Measurements from ENCODE around the gene TAPBPL. TPM values are rescaled to one million over a fixed set of nuclear protein-coding genes. Genes with fewer than 3 reads are reported as not detected.
A peak's percentile ranks its signal among the peaks of the same experiment; 100 is the strongest.

TAPBPL gene
- total and polyA plus RNA-seq, 8 donors: 7.8 to 25.5 (median 15.7) TPM

DNA sequence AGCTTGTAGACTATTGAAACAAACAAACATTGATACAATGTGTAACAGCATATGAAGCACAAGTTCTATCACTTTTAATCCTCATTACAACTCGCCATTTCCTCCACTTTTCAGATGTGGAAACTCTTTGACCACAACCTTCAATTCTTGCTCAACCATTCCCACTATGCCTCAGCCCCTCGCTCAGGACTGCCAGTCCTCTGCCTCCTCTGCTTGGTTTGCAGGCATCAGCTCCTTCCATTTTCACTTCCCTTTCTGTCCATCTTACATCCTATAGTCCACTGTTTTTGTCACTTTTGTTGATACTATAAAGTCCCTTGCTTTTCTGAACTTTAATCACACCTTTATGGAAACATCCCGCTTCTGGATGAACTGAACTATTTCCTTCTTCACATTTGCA lies 35.2 kb upstream of the TAPBPL start:
- Histone ChIP-seq H3K9me3 (no peaks in the 10 kb centered on the region), H3K27me3 (no peaks in the 10 kb centered on the region), H3K27ac (no peak overlapping the region), H3K36me3 (no peaks in the 10 kb centered on the region), H3K4me3 (no peak overlapping the region), H3K4me1 (peaks cover 0 to 15% (median 0%) of the 10 kb centered on the region in 3 donors)
- intact Hi-C loops (cut with DNase I): no loop called here
- no peak for DNase-seq
- TF ChIP-seq, protein P1, sequence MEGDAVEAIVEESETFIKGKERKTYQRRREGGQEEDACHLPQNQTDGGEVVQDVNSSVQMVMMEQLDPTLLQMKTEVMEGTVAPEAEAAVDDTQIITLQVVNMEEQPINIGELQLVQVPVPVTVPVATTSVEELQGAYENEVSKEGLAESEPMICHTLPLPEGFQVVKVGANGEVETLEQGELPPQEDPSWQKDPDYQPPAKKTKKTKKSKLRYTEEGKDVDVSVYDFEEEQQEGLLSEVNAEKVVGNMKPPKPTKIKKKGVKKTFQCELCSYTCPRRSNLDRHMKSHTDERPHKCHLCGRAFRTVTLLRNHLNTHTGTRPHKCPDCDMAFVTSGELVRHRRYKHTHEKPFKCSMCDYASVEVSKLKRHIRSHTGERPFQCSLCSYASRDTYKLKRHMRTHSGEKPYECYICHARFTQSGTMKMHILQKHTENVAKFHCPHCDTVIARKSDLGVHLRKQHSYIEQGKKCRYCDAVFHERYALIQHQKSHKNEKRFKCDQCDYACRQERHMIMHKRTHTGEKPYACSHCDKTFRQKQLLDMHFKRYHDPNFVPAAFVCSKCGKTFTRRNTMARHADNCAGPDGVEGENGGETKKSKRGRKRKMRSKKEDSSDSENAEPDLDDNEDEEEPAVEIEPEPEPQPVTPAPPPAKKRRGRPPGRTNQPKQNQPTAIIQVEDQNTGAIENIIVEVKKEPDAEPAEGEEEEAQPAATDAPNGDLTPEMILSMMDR (IDR thresholded peaks at IDR 0.05): no peak
- peak in 2 of 4 donors; percentile 60 to 66 for ATAC-seq
- 85 to 89% methylated on average over 3 of the region's 3 CpGs for WGBS, 2 donors
- no peak for FAIRE-seq

DNA sequence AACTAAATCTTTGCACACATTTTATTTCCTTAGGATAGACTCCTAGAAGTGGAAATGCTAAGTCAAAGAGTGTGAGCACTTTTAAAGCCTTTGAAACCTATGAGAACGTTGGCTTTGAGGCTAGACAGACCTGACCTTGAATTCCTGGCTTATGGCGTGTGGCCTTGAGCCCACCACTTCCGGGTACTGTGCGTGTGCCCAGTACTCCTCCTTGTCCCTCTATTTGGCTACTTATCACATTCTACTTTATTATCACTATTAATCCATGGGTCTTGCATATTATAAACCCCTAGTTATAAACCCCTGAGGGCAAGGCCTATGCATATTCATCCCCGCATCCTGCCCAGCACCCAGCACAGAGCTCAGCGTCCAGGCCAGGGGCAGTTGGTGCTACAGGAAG lies 33.0 kb upstream of the TAPBPL start:
- Histone ChIP-seq H3K4me3 (no peak overlapping the region), H3K36me3 (no peaks in the 10 kb centered on the region), H3K9me3 (no peaks in the 10 kb centered on the region), H3K4me1 (peaks cover 0 to 20% (median 0%) of the 10 kb centered on the region in 3 donors), H3K27ac (peak overlapping the region in 1 of 4 donors; percentile 27), H3K27me3 (no peaks in the 10 kb centered on the region)
- ATAC-seq (peak in 3 of 4 donors; percentile 35 to 59 (median 59)), FAIRE-seq (no peak), DNase-seq (peak in 2 of 6 donors; percentile 30 to 36)
- intact Hi-C loops (cut with DNase I): no loop called here
- WGBS, 2 donors: 34 to 35% methylated on average over 6 of the region's 6 CpGs
- TF ChIP-seq, protein P1 (IDR thresholded peaks at IDR 0.05): no peak

DNA sequence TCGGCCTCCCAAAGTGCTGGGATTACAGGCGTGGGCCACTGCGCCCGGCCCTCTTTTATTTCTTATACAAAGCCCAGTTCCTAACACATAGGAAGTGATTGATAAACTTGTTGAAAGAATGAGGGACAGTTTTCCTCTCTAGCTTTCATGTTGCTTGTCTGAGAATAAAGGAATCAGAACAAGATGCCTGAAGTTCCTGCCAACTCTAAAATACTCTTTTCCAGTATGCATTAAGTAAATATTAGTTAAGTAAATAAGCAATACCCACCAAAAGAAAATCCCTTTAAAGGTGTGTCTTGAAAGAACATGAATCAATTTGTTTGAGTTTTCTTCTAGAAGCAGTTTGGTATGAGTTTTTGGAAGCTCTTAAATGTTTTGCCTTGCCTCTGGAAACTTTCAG lies 31.5 kb upstream of the TAPBPL start:
- H3K36me3 ChIP-seq: no peaks in the 10 kb centered on the region
- FAIRE-seq: no peak
- ATAC-seq: no peak
- peak in 1 of 6 donors; percentile 31 for DNase-seq
- intact Hi-C loops (cut with DNase I): loop anchor here in 2 of 3 donors (5.0 kb wide), 2 partner anchors 37 to 117 kb away; no protein-coding TSS in a partner anchor
- TF ChIP-seq, protein P1 (IDR thresholded peaks at IDR 0.05): no peak
- WGBS, 2 donors: 41 to 45% methylated on average over 4 of the region's 4 CpGs
- H3K27ac ChIP-seq: peak overlapping the region in 2 of 4 donors; percentile 17 to 22
- H3K4me1 ChIP-seq: peaks cover 0 to 21% (median 0%) of the 10 kb centered on the region in 3 donors
- no peaks in the 10 kb centered on the region for H3K27me3 ChIP-seq
- no peak overlapping the region for H3K4me3 ChIP-seq
- H3K9me3 ChIP-seq: no peaks in the 10 kb centered on the region

DNA sequence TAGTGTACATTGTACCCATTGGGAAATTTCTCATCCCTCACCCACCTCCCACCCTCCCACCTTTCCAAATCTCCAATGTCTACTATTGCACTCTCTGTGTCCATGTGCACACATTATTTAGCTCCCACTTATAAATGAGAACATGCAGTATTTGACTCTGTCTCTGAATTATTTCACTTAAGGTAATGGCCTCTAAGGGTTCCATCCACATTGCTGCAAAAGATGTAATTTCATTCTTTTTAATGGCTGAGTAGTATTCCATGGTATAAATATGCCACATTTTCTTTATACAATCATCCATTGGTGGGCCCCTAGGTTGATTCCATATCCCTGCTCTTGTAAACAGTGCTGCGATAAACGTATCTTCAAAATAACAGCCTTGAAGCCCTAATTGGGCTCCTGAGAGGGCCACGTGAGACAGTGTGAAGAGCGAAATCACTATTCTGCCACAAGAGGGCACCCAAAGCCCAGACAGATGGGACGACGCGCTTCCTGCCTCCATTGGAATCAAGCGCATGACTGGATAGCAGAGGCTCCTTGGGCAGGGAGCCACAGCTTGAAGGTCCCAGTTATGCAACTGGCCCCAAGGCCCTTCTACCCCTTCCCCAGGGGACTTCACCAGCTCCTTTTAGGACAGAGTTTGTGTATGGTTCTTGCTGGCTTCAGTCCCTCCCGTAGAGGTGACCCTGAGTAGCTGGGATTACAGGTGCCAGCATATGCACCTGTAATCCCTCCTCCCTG lies 28.4 kb upstream of the TAPBPL start:
- WGBS, 2 donors: 0 to 1% methylated on average over 9 of the region's 9 CpGs
- TF ChIP-seq, protein P1 (IDR thresholded peaks at IDR 0.05): peak; percentile 77 to 83 (median 81)
- Histone ChIP-seq H3K27me3 (no peaks in the 10 kb centered on the region), H3K4me1 (peaks cover 0 to 17% (median 0%) of the 10 kb centered on the region in 3 donors), H3K9me3 (no peaks in the 10 kb centered on the region), H3K27ac (no peak overlapping the region), H3K36me3 (no peaks in the 10 kb centered on the region), H3K4me3 (no peak overlapping the region)
- ATAC-seq (peak; percentile 95 to 99 (median 98)), DNase-seq (peak; percentile 74 to 90 (median 84)), FAIRE-seq (peak; percentile 23)
- intact Hi-C loops (cut with DNase I): loop anchor here in 2 of 3 donors (5.0 kb wide), 2 partner anchors 34 to 114 kb away; no protein-coding TSS in a partner anchor

DNA sequence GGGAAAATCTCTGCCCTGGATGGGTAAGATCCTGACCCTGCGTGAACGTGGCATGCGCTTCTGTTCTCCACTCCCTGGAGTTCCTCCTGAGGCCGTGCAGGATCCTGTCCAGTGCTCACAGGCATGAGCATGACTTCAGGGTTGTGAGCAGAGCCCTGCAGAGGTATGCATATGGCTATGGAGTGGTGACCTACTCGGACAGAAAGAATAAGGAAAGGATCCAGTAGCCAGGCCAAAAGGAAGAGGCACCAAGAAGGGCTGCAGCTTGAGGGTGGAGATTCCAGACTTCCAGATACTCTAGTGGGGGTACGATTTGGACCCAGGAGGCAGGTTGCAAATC lies 27.9 kb upstream of the TAPBPL start:
- FAIRE-seq (no peak), ATAC-seq (peak; percentile 41 to 50 (median 46)), DNase-seq (peak in 1 of 6 donors; percentile 53)
- intact Hi-C loops (cut with DNase I): loop anchor here in 2 of 3 donors (5.0 kb wide), 2 partner anchors 33 to 113 kb away; no protein-coding TSS in a partner anchor
- 30 to 33% methylated on average over 6 of the region's 6 CpGs for WGBS, 2 donors
- H3K27ac ChIP-seq: no peak overlapping the region
- TF ChIP-seq, protein P1 (IDR thresholded peaks at IDR 0.05): no peak
- H3K4me1 ChIP-seq: peaks cover 0 to 13% (median 0%) of the 10 kb centered on the region in 3 donors
- no peaks in the 10 kb centered on the region for H3K9me3 ChIP-seq
- no peak overlapping the region for H3K4me3 ChIP-seq
- H3K27me3 ChIP-seq: no peaks in the 10 kb centered on the region
- H3K36me3 ChIP-seq: no peaks in the 10 kb centered on the region
